Measurements from ENCODE around the gene TNIK.

Gene TNIK

DNA sequence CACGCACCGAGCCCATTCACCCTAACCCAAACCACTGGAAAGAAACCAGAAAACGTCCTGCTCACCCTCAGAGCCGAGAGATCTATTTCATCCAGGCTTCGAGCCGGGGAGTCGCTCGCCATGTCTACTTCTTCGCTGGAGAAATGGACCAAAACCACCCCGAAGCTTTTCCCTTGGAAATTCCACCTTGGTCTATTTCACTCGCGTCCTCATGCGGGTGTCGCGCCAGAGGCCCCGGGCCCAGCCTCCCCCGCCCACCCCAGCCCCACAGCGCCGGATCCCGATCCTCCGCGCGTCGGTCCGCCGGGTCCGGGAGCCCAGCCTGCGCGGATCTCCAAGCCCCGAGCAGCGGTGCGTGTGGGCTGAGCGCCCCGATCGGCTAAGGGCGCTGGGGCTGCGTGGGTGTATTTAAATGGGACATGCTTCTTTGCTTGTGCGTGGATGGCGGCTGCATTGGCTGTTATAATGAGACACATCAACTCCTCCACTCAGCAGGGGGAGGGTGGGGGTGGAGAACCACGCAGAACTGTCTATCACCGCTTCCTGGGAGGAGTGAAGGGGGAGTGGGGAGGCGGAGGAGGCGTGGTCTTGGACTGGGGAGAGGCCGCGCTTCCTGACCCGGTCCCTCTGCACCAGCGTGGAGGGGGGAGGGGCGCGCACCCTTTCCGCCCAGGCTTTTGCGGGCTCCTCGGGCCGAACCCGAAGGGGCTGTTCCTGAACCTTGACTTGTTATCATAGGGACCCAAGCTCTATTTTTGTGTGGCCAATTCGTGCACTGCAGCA lies at the start of gene TNIK:
TSS of gene TNIK (minus strand) at position 464 of the 783 bp plus-strand sequence. CDS start at position 122, 342 bp downstream.
- DNase-seq (ENCODE audit: low read depth in 2 of 3, low spot score in 2 of 3), result peak; percentile 70 to 86 (median 81)

DNA sequence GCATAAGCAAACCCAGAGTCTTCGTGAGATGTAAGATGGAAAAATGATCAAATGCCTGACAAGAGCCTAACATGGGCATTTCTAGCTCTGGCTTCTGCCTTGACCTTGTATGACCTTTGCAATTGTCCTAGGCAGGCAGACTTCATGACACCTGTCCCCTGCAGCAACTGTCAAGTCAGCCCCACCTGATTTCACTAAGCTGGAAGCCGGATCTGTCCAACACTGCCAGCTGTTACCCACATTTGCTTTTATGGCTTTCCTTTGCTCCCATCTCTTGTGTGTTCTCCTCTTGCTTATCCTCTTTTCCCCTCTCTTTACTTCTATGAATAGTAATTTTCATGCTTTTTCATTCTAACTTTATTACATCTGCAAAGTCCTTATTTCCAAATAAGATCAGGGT lies 48.5 kb upstream of the TNIK start:
- no peak for DNase-seq (ENCODE audit: low read depth in 2 of 3, low spot score in 2 of 3)

GRCh38 chr3:171508206-171508605 lies 48.0 kb upstream of the TNIK start:
- no peak for DNase-seq (ENCODE audit: low read depth in 2 of 3, low spot score in 2 of 3)

- no peak for DNase-seq (ENCODE audit: low read depth in 2 of 3, low spot score in 2 of 3)
Measured at GRCh38 chr3:171506743-171507319, 46.6 kb upstream of the TNIK start.

DNA sequence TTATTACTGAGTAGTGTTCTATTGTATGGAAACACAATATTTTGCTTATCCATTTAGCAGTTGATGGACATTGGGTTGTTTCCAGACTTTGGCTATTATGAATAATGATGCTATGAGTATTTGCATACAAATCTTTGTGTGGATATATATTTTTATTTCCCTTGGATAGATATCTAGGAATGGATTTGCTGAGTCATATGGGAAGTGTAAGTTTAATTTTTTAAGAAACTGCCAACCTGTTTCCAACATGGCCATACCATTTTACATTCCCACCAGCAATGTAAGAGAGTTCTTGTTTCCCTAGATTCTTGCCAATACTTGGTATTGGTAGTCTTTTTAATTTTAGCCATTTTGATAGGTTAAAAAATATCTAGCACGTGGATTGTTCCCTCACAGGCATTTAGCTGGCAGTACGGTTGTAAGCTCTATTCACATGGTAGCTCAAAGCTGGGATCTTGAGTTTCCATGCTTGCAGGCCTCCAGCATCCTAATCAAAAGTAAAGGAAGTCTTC lies 45.7 kb upstream of the TNIK start:
- no peak for DNase-seq (ENCODE audit: low read depth in 2 of 3, low spot score in 2 of 3)

- no peak for DNase-seq (ENCODE audit: low read depth in 2 of 3, low spot score in 2 of 3)
Measured at GRCh38 chr3:171504376-171504775, 44.2 kb upstream of the TNIK start.

DNA sequence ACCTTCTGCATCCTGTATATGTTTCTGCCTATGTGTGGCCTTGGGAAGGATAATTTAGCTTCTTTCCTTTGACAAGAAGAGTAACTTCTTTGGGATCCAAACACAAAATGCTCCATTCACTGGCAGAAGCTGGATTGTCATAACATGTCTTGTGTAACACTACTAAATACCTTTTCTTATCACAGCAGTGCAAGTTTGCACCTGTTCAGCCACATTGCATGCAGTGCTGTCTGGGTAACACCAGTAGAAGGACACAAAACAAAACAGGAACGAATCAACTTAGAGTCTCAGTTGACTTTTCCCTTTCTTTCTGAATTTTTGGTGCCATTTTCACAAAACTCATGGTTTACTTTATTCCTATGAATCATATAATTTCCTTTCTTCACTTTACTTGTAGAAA lies 43.6 kb upstream of the TNIK start:
- no peak for DNase-seq (ENCODE audit: low read depth in 2 of 3, low spot score in 2 of 3)

- DNase-seq (ENCODE audit: low read depth in 2 of 3, low spot score in 2 of 3), result no peak
Measured at GRCh38 chr3:171498921-171499320, 38.7 kb upstream of the TNIK start.

GRCh38 chr3:171497468-171497867 lies 37.3 kb upstream of the TNIK start:
- DNase-seq (ENCODE audit: low read depth in 2 of 3, low spot score in 2 of 3), result no peak

- DNase-seq (ENCODE audit: low read depth in 2 of 3, low spot score in 2 of 3), result no peak
Measured at GRCh38 chr3:171495413-171495812, 35.2 kb upstream of the TNIK start.

DNA sequence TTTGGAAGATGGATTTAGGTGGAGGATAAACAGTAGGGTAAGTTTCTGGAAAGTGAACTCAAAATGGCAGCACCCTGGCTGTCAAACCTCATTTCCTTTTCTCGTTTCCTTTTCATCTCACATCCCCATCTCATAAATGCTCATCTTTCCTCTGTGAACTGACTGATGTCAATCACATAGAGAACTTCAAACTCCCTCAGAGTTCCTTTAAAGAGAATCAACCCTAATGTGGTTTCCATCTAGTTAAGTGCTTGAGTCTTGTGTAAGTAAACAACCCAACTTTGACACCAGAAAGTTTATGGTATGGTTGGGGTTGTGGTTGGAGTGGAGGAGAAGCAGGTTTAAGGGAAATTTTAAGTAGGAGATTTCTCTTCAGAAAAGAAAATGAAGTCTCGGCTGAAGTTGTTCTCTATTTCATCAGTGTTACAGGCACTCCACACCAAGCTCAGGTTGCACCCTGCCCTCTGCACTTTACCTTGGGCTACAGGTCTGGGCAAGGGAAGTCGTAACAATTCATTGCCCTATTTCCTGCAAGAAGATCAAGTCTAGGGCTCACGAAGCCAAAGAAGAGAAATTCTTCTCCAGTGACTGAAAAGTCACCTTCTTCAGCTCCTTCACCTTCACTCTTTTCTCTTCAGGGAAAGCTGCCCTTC lies 34.4 kb upstream of the TNIK start:
- no peak for DNase-seq (ENCODE audit: low read depth in 2 of 3, low spot score in 2 of 3)

DNA sequence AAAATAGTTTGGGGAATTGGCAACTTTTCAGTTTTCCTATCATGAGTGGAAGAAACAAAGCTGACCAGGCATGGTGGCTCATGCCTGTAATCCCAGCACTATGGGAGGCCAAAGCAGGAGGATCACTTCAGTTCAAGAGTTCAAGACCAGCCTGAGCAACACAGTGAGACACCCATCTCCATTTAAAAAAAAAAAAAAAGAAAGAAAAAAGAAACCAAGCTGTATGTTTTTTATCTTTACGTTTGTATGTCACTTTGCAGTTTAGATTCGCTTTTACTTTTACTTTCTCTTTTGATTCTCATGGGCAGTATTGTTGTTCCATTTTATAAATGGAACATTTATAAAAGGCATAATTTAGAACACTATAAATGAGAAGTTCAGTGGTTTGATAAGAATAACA lies 31.2 kb upstream of the TNIK start:
- DNase-seq (ENCODE audit: low read depth in 2 of 3, low spot score in 2 of 3), result no peak

DNA sequence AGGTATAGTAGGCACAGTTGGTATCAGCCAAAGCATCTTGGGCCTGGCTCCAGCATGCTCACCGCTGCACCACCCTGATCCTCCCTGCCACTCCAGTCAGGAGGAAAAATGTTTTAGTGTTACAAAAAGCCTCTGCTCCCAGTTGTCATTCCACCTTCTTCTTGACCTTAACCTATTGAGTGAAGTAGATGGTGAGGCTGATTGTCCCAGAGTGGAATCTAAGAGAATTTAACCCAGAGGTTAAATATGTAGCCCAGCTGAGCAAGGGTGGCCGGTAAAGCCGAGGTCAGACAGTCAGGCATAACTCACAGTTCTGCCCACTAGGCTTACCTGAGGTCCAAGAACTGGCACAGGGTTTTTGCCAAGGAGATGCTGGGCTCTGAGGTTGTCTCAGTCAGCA lies 30.7 kb upstream of the TNIK start:
- DNase-seq (ENCODE audit: low read depth in 2 of 3, low spot score in 2 of 3), result no peak

DNA sequence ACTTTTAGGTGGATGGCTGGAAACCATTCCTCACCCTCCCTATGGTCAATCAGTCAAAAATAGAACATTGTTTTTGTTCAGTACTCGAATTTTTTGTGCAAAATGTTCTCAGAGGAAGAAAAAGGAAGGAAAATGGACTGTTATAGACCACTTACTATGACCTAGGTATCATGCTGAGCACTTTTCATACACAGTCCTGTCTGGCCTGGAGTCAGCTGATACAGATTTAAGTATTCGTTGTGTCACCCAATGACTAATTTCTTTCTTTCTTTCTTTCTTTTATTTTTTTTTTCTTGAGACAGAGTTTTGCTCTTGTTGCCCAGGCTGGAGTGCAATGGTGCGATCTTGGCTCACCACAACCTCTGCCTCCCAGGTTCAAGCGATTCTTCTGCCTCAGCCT lies 29.1 kb upstream of the TNIK start:
- DNase-seq (ENCODE audit: low read depth in 2 of 3, low spot score in 2 of 3), result no peak

- no peak for DNase-seq (ENCODE audit: low read depth in 2 of 3, low spot score in 2 of 3)
Measured at GRCh38 chr3:171488479-171488878, 28.3 kb upstream of the TNIK start.

- DNase-seq (ENCODE audit: low read depth in 2 of 3, low spot score in 2 of 3), result no peak
Measured at GRCh38 chr3:171487382-171487781, 27.2 kb upstream of the TNIK start.

DNA sequence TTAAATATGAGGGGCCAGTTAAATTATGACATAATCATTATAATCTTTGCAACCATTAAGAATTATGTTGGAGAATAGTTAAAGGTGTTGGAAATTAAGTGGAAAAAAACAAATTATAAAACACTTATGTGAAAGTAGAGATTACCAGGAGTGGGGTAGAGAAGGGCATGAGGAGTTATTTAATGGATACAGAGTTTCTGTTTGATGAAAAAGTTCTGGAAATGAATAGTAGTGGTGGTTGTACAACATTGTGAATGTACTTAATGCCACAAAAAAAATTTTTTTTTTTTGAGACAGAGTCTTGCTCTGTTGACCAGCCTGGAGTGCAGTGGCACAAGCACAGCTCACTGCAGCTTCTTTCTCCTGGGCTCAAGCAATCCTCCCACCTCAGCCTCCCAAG lies 25.1 kb upstream of the TNIK start:
- DNase-seq (ENCODE audit: low read depth in 2 of 3, low spot score in 2 of 3), result no peak

DNA sequence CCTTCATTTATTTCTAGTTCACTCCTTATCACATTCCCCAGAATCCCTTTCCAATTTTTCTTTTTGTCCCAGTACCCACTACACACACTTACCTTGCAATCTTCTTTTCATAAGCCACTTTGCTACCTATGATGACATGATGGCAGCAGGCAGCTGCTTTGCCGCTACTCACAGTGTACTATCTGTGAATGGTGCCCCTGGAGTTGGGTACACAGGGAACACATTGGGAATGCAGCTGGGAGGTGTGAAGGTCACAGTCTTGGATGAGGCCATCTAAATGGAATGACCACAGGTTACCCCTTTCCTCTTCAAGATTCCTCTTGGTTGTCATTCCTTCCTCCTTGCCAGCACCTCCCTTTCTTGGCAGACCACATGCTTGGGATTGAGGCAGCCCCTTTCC lies 20.8 kb upstream of the TNIK start:
- no peak for DNase-seq (ENCODE audit: low read depth in 2 of 3, low spot score in 2 of 3)

DNA sequence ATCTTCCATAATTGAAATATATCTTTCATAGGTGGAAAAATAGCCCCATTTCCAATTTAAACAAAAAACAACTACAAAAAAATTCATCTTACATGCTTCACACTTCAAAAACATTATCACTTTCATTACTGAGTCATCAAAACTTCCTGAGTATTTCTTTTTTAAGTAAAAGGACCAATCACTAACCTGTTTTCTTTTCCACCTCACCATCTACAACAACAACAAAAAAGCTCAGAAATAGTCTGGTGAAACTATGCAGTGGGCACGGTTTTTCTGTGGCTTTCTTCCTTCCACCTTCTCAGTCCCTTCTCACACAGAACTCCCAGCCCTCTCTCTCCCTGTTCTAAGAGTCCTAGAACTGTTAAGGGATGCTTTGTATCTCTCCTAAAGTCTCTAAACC lies 20.3 kb upstream of the TNIK start:
- DNase-seq (ENCODE audit: low read depth in 2 of 3, low spot score in 2 of 3), result no peak

- no peak for DNase-seq (ENCODE audit: low read depth in 2 of 3, low spot score in 2 of 3)
Measured at GRCh38 chr3:171476532-171477102, 16.4 kb upstream of the TNIK start.

GRCh38 chr3:171472552-171472951 lies 12.3 kb upstream of the TNIK start:
- no peak for DNase-seq (ENCODE audit: low read depth in 2 of 3, low spot score in 2 of 3)

DNA sequence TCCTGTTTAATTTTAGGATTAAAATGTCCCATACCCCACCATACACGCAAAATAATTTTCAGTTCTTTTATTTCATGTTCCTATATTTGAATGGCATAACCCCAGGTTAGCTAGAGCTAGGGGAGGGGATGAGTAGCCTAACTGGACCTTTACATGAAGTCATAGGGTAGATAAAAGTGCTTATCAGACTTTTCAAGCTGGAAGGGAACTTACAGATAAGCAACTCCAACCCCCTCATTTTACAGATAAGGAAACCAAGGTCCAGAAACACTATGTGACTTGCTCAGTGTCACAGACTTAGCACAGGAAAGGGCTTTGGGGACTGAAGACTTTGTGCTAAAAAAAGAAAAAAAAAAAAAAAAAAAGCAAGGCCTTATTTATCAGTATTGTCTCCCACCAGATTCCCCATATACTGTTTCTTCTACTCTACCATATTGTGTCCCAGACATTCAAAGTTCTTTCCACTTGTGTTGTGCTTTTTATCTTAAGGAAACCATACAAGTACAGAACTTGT lies 10.6 kb upstream of the TNIK start:
- no peak for DNase-seq (ENCODE audit: low read depth in 2 of 3, low spot score in 2 of 3)

All from activated CD8-positive, alpha-beta memory T cell treated with anti-CD3 and anti-CD28 coated beads for 48 hours (primary cell).